Transverse colon (tissue), 3 donors: Measurements from ENCODE around the gene TTLL5.

Source experiments
- CTCF ChIP-seq, 5 experiments: fragments of 200-600 bp in 3 of 5; fragments of 450-650 bp in 2 of 5; sonication (generic) in 3 of 5; IDR thresholded peaks; 1 replicate in 2 of 5; 2 replicates in 3 of 5; pipeline ENCODE4 v1.5.1; 2016 to 2017; ENCODE audit warnings: antibody characterized with exemption in 5 of 5, inconsistent platforms in 3 of 5, mild to moderate bottlenecking in 2 of 5, moderate library complexity in 1 of 5
- POLR2A ChIP-seq: fragments of 450-650 bp; IDR thresholded peaks from one replicate; pipeline ENCODE4 v1.6.1; 2016; ENCODE audit warnings: antibody characterized with exemption, mild to moderate bottlenecking, moderate library complexity

DNA sequence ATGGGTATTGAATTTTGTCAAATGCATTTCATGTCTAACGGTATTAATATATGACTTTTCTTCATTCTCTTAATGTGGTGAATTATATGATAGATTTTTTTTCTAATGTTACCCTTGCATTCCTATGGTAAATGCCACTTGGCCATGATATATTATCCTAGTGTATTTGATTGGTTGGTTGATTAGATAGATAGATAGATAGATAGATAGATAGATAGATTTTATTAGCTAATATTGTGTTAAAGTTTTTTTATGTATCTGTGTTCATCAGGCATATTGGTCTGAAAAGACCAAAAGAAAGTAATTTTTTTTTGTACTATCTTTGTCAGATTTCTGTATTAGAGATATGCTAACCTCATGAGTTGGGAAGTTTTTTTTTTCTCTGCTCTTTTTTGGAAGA is 196.2 kb downstream of the TTLL5 start:
- no peak for TF ChIP-seq CTCF (IDR thresholded peaks at IDR 0.05)
- no peak for TF ChIP-seq POLR2A
